NCI-H1105 treated with DMSO at 0.1 percent for 48 hours (cell line): ENCODE results near the gene OR7G1.
A peak's percentile ranks its signal among the peaks of the same experiment; 100 is the strongest.
"Not testable (repeated sequence)": the region's sequence is repeated elsewhere in the genome, so short reads cannot be mapped to it uniquely, and the experiment has no call there.

Experiments used
- DNase-seq: peaks from one replicate; lab custom pipeline; 2025; lab: John Stamatoyannopoulos, UW

The OR7G1 gene

GRCh38 chr19:9076901-9077300 is 38.7 kb downstream of the OR7G1 start:
- no peak for DNase-seq

- peak; percentile 45 for DNase-seq
Observed at GRCh38 chr19:9075064-9075949, 40.3 kb downstream of the OR7G1 start.

- DNase-seq = no peak
Observed at GRCh38 chr19:9073806-9074205, 41.8 kb downstream of the OR7G1 start.

GRCh38 chr19:9071720-9072119 is 43.8 kb downstream of the OR7G1 start:
- not testable (repeated sequence) for DNase-seq

- DNase-seq = no peak
Observed at GRCh38 chr19:9070066-9070465, 45.5 kb downstream of the OR7G1 start.

GRCh38 chr19:9065457-9066014 is 50.0 kb downstream of the OR7G1 start:
- DNase-seq = no peak
